ENCODE results near the gene GMDS. TPM values are rescaled to one million over a fixed set of nuclear protein-coding genes. Genes with fewer than 3 reads are reported as not detected.

GMDS gene
- total and polyA plus RNA-seq, 2 of the 8 experiments (the other 6 are each of a cell fraction or from before 2014, with no cell fraction given) = 16.8 to 50.0 TPM

DNA sequence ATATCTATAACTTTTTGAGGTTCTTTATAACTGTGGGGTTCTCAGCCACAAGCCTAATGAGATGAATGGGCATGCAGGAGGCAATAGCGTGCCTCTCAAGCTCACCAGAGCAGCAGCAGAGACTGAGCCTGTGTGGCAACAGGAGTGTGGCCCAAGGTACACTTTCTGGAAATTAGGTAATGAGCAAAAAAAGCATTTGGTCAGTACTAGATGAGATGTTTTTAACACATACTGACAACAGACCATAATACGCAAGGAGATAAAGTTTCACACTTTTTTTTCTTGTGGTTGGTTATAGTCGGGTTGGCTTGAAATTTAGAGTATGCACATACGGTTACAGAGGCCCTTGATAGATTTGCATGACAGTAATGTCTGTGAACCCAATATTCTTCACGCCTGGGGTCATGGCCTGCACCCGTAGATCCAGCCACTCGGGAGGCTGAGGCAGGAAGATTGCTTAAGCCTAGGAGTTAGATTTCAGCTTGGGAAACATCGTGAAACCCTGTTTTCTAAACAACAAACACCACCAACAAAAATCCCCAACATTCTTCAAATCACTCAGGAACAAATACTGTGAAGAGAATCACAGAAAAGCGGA, 300.1 kb downstream of the GMDS start:
- Histone ChIP-seq H3K4me3 (ENCODE audit: extremely low read depth in 1 of 4, insufficient read depth in 2 of 4, low read depth in 3 of 4, low read length in 4 of 4) (no peak overlapping the region), H3K4me2 (ENCODE audit: insufficient read depth in 1 of 2, low read depth in 2 of 2, low read length in 2 of 2) (no peak overlapping the region), H3K79me2 (ENCODE audit: control insufficient read depth in 1 of 2, insufficient read depth in 2 of 2, low read length in 2 of 2) (no peaks in the 10 kb centered on the region), H3K4me1 (replicated peaks in 1 of 4; ENCODE audit: control insufficient read depth in 3 of 4, insufficient read depth in 4 of 4, low read length in 3 of 4) (no peaks in the 10 kb centered on the region), H4K5ac (ENCODE audit: insufficient read length, low read depth, low read length) (no peak overlapping the region), H2AK5ac (ENCODE audit: low read depth, low read length) (no peak overlapping the region), H3K9ac (replicated peaks in 1 of 4; ENCODE audit: extremely low read depth in 1 of 4, low read depth in 3 of 4, low read length in 3 of 4) (no peak overlapping the region), H2BK12ac (ENCODE audit: low read depth, low read length) (no peak overlapping the region), H3K36me3 (ENCODE audit: control insufficient read depth in 2 of 4, insufficient read depth in 4 of 4, low read length in 3 of 4) (no peaks in the 10 kb centered on the region), H2BK120ac (replicated peaks; ENCODE audit: low read depth, low read length) (no peak overlapping the region), H3K79me1 (ENCODE audit: low read depth, low read length) (no peaks in the 10 kb centered on the region; the same call in 1 of the 2 replicates), H3K23me2 (ENCODE audit: low read depth, low read length) (no peaks in the 10 kb centered on the region), H4K8ac (ENCODE audit: extremely low read depth, insufficient read depth, low read length) (no peak overlapping the region), H2BK15ac (ENCODE audit: low read length) (no peak overlapping the region), H4K20me1 (replicated peaks in 1 of 2; ENCODE audit: control insufficient read depth in 1 of 2, insufficient read depth in 2 of 2, low read length in 2 of 2) (peaks cover 1 to 2% of the 10 kb centered on the region in 2 experiments), H3K27me3 (replicated peaks in 1 of 4; ENCODE audit: control insufficient read depth in 3 of 4, extremely low read depth in 1 of 4, insufficient read depth in 3 of 4, low read length in 3 of 4) (no peaks in the 10 kb centered on the region), H3K56ac (replicated peaks; ENCODE audit: insufficient read length, low read depth, low read length) (no peak overlapping the region), H3K27ac (ENCODE audit: low read depth, low read length) (no peak overlapping the region), H2BK20ac (ENCODE audit: low read length) (no peak overlapping the region), H4K91ac (replicated peaks; ENCODE audit: insufficient read length, low read length) (no peak overlapping the region), H3K9me3 (ENCODE audit: insufficient read depth in 2 of 2, low read depth in 1 of 2, low read length in 1 of 2) (no peaks in the 10 kb centered on the region), H3K18ac (ENCODE audit: extremely low read depth, low read length) (no peak overlapping the region), H3K14ac (ENCODE audit: insufficient read length) (no peak overlapping the region), H3K4ac (replicated peaks; ENCODE audit: insufficient read length, low read depth, low read length) (no peak overlapping the region), H2AFZ (ENCODE audit: low read length) (no peak overlapping the region), H3K23ac (ENCODE audit: insufficient read length) (no peak overlapping the region), H2BK5ac (ENCODE audit: low read depth, low read length) (no peak overlapping the region; the same call in 1 of the 2 replicates)
- CTCF ChIA-PET (ENCODE audit: partially characterized antibody) = interaction anchor here (0.7 kb wide), 1 partner anchor 426 kb away, joined by 3 read pairs; no protein-coding TSS in a partner anchor
- WGBS, 2 experiments (ENCODE audit: extremely low coverage in 1 of 2, insufficient coverage in 1 of 2, insufficient read length in 1 of 2, insufficient replicate concordance in 2 of 2, low coverage in 1 of 2, low lambda C conversion rate in 2 of 2, missing lambda C conversion rate in 1 of 2) = 81% methylated on average over 9 of the region's 9 CpGs; no CpG with 5 or more reads in 1 of the 2 experiments
- POLR2A ChIA-PET (ENCODE audit: partially characterized antibody) = no interaction called here
- FAIRE-seq = no peak
- no peak for DNase-seq (ENCODE audit: low read depth in 1 of 2, low spot score in 2 of 2)
- TF ChIP-seq E2F6 (IDR thresholded peaks at IDR 0.05) (no peak), MAFK (IDR thresholded peaks at IDR 0.05; ENCODE audit: low read depth, low read length) (no peak), SAP30 (IDR thresholded peaks at IDR 0.05; ENCODE audit: insufficient read depth, insufficient replicate concordance, low read length) (no peak), MAX (IDR thresholded peaks at IDR 0.05) (no peak), SIX5 (IDR thresholded peaks at IDR 0.05; ENCODE audit: low read depth, low read length) (no peak), CBX8 (IDR thresholded peaks at IDR 0.05; ENCODE audit: borderline replicate concordance, low read depth, low read length) (no peak), KDM1A (IDR thresholded peaks at IDR 0.05; ENCODE audit: borderline replicate concordance, low read length) (no peak), PHF8 (conservative IDR thresholded peaks at IDR 0.05; ENCODE audit: low read depth, low read length) (no peak), JUN (IDR thresholded peaks at IDR 0.05; ENCODE audit: low read depth, low read length) (no peak), GTF2F1 (IDR thresholded peaks at IDR 0.05; ENCODE audit: borderline replicate concordance, low read depth, low read length) (no peak), SP1 (IDR thresholded peaks at IDR 0.05; ENCODE audit: low read depth, low read length) (no peak), BRCA1 (IDR thresholded peaks at IDR 0.05; ENCODE audit: low read depth, low read length) (no peak), SRF (IDR thresholded peaks at IDR 0.05; ENCODE audit: low read depth, low read length) (no peak)
